SU-DHL-6 (cell line): Measurements from ENCODE around the gene GRIN2D.

Experiments used
- H2AFZ ChIP-seq: fragments of 200-600 bp; sonication (generic); 2 replicates; pipeline ENCODE4 v1.6.1; 2014; ENCODE audit warnings: low read depth, mild to moderate bottlenecking, moderate library complexity, mixed read lengths, antibody characterized with exemption, low read length; ENCODE audit not compliant: severe bottlenecking
- H3F3A ChIP-seq: fragments of 200-600 bp; shearing (Covaris generic); 2 replicates; pipeline ENCODE4 v1.6.0; 2016; ENCODE audit warnings: antibody characterized with exemption, mild to moderate bottlenecking; ENCODE audit not compliant: insufficient read depth
- H3K27ac ChIP-seq: fragments of 200-600 bp; sonication (generic); 2 replicates; pipeline ENCODE4 v1.5.1; 2016; ENCODE audit warnings: low read depth, mild to moderate bottlenecking, low read length, moderate library complexity, mixed read lengths
- H3K27me3 ChIP-seq: fragments of 200-600 bp; sonication (generic), shearing (Covaris generic); 2 replicates; pipeline ENCODE4 v1.6.0; 2014; ENCODE audit warnings: mild to moderate bottlenecking, low read length
- H3K36me3 ChIP-seq: fragments of 200-600 bp; sonication (generic); 2 replicates; pipeline ENCODE4 v1.6.1; 2014; ENCODE audit warnings: mild to moderate bottlenecking, low read length, mixed read lengths
- H3K4me2 ChIP-seq: fragments of 300-600, 200-600 bp; shearing (Covaris generic), sonication (generic); 2 replicates; pipeline ENCODE4 v1.6.0; 2014; ENCODE audit warnings: low read length, low read depth, mild to moderate bottlenecking; ENCODE audit not compliant: poor library complexity, severe bottlenecking
- H3K4me3 ChIP-seq: fragments of 200-600 bp; sonication (generic); 2 replicates; pipeline ENCODE4 v1.5.1; 2014; ENCODE audit warnings: antibody characterized with exemption, low read length, mild to moderate bottlenecking, mixed read lengths; ENCODE audit not compliant: insufficient read depth, poor library complexity, severe bottlenecking
- H3K79me2 ChIP-seq: fragments of 200-600 bp; sonication (generic); 2 replicates; pipeline ENCODE4 v1.6.1; 2014; ENCODE audit warnings: mild to moderate bottlenecking, low read length, moderate library complexity; ENCODE audit not compliant: insufficient read depth
- H3K9ac ChIP-seq: fragments of 200-600 bp; sonication (generic); 2 replicates; pipeline ENCODE4 v1.7.0; 2014; ENCODE audit warnings: mild to moderate bottlenecking, low read length
- H3K9me2 ChIP-seq: fragments of 200-600 bp; sonication (generic); replicated peaks from 2 replicates; pipeline ENCODE4 v1.6.1; 2014; ENCODE audit warnings: low read length; ENCODE audit not compliant: insufficient read depth
- H3K9me3 ChIP-seq: fragments of 200-600 bp; sonication (generic); 2 replicates; pipeline ENCODE4 v1.6.1; 2014; ENCODE audit warnings: low read length, mixed read lengths; ENCODE audit not compliant: insufficient read depth
- H4K20me1 ChIP-seq: fragments of 200-600 bp; sonication (generic); 2 replicates; pipeline ENCODE4 v1.6.1; 2014; ENCODE audit warnings: low read depth, mild to moderate bottlenecking, antibody characterized with exemption, low read length, moderate library complexity, mixed read lengths
- EZH2phosphoT487 ChIP-seq: fragments of 200-600 bp; sonication (generic), shearing (Covaris generic); conservative IDR thresholded peaks from 2 replicates; pipeline ENCODE4 v1.6.1; 2018; ENCODE audit warnings: mild to moderate bottlenecking, antibody characterized with exemption, low read length, moderate library complexity, mixed read lengths
- TF ChIP-seq, protein P1 (sequence below): fragments of 200-600 bp; sonication (generic); IDR thresholded peaks from one replicate; pipeline ENCODE4 v1.5.1; 2017; ENCODE audit warnings: antibody characterized with exemption, mild to moderate bottlenecking, low read length, moderate library complexity; ENCODE audit not compliant: insufficient read depth, poor library complexity, severe bottlenecking

Gene GRIN2D

GRCh38 chr19:48393559-48394330 is at the start of gene GRIN2D:
GRIN2D (plus strand) TSS chr19:48393668; CDS start chr19:48398393, 4,725 bp downstream.
- Histone ChIP-seq H3K4me3 (no peak within 1 kb of the TSS), H3K9me3 (no peaks in the 10 kb centered on the region), H2AFZ (no peak within 1 kb of the TSS), H3K79me2 (peaks cover 3% of the 10 kb centered on the region; the same call in 1 of the 2 replicates), H3K27me3 (no peaks in the 10 kb centered on the region), H3K36me3 (no peaks in the 10 kb centered on the region), H4K20me1 (no peaks in the 10 kb centered on the region), H3K9me2 (no peaks in the 10 kb centered on the region), H3F3A (no peaks in the 10 kb centered on the region), H3K4me2 (no peak within 1 kb of the TSS), H3K27ac (no peak within 1 kb of the TSS), H3K9ac (no peak within 1 kb of the TSS)
- no peak for TF ChIP-seq EZH2phosphoT487
- TF ChIP-seq, protein P1, sequence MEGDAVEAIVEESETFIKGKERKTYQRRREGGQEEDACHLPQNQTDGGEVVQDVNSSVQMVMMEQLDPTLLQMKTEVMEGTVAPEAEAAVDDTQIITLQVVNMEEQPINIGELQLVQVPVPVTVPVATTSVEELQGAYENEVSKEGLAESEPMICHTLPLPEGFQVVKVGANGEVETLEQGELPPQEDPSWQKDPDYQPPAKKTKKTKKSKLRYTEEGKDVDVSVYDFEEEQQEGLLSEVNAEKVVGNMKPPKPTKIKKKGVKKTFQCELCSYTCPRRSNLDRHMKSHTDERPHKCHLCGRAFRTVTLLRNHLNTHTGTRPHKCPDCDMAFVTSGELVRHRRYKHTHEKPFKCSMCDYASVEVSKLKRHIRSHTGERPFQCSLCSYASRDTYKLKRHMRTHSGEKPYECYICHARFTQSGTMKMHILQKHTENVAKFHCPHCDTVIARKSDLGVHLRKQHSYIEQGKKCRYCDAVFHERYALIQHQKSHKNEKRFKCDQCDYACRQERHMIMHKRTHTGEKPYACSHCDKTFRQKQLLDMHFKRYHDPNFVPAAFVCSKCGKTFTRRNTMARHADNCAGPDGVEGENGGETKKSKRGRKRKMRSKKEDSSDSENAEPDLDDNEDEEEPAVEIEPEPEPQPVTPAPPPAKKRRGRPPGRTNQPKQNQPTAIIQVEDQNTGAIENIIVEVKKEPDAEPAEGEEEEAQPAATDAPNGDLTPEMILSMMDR: no peak

- TF ChIP-seq, protein P1: no peak
- TF ChIP-seq EZH2phosphoT487: no peak
- Histone ChIP-seq H4K20me1 (no peaks in the 10 kb centered on the region), H3K9me3 (no peaks in the 10 kb centered on the region), H3K9me2 (no peaks in the 10 kb centered on the region), H3K27me3 (no peaks in the 10 kb centered on the region), H2AFZ (no peak overlapping the region), H3K79me2 (no peaks in the 10 kb centered on the region), H3F3A (no peaks in the 10 kb centered on the region; the same call in 1 of the 2 replicates), H3K4me3 (no peak overlapping the region), H3K27ac (no peak overlapping the region), H3K36me3 (no peaks in the 10 kb centered on the region), H3K4me2 (no peak overlapping the region), H3K9ac (no peak overlapping the region)
Observed at GRCh38 chr19:48344892-48345291, 48.6 kb upstream of the GRIN2D start.

- H3F3A ChIP-seq: no peaks in the 10 kb centered on the region; the same call in 1 of the 2 replicates
- H3K79me2 ChIP-seq: no peaks in the 10 kb centered on the region
- H3K4me2 ChIP-seq: no peak overlapping the region
- no peaks in the 10 kb centered on the region for H3K36me3 ChIP-seq
- no peaks in the 10 kb centered on the region for H4K20me1 ChIP-seq
- TF ChIP-seq, protein P1: no peak
- no peak for TF ChIP-seq EZH2phosphoT487
- no peaks in the 10 kb centered on the region for H3K9me2 ChIP-seq
- no peaks in the 10 kb centered on the region for H3K27me3 ChIP-seq
- no peak overlapping the region for H3K9ac ChIP-seq
- H3K4me3 ChIP-seq: no peak overlapping the region
- H3K9me3 ChIP-seq: no peaks in the 10 kb centered on the region
- H3K27ac ChIP-seq: no peak overlapping the region
- no peak overlapping the region for H2AFZ ChIP-seq
Observed at GRCh38 chr19:48346191-48346590, 47.3 kb upstream of the GRIN2D start.
